GM18502 (cell line): ENCODE data around the gene BRIP1.
"Not testable (repeated sequence)": the region's sequence is repeated elsewhere in the genome, so short reads cannot be mapped to it uniquely, and the experiment has no call there.

ENCODE experiments used
- ATAC-seq: cut with Tn5 transposase; IDR thresholded peaks from one replicate; pipeline ENCODE4 v1.9.1; 2021; ENCODE audit warnings: mild to moderate bottlenecking; ENCODE audit not compliant: unreplicated experiment, poor library complexity

BRIP1 gene

GRCh38 chr17:61677150-61677811 lies 186.0 kb downstream of the BRIP1 start:
- ATAC-seq = not testable (repeated sequence)

GRCh38 chr17:61676522-61676921 lies 186.8 kb downstream of the BRIP1 start:
- ATAC-seq = not testable (repeated sequence)

GRCh38 chr17:61674609-61675008 lies 188.7 kb downstream of the BRIP1 start:
- not testable (repeated sequence) for ATAC-seq

- ATAC-seq = not testable (repeated sequence)
Observed at GRCh38 chr17:61673019-61673897, 190.1 kb downstream of the BRIP1 start.

GRCh38 chr17:61672140-61672539 lies 191.2 kb downstream of the BRIP1 start:
- no peak for ATAC-seq

- no peak for ATAC-seq
Observed at GRCh38 chr17:61670691-61671090, 192.6 kb downstream of the BRIP1 start.

GRCh38 chr17:61669522-61669921 lies 193.8 kb downstream of the BRIP1 start:
- ATAC-seq = no peak

- ATAC-seq = no peak
Observed at GRCh38 chr17:61668486-61668885, 194.8 kb downstream of the BRIP1 start.

GRCh38 chr17:61666406-61667088 lies 196.8 kb downstream of the BRIP1 start:
- ATAC-seq = not testable (repeated sequence)

GRCh38 chr17:61663310-61663709 lies 200.0 kb downstream of the BRIP1 start:
- ATAC-seq = no peak

- ATAC-seq = no peak
Observed at GRCh38 chr17:61662741-61663140, 200.6 kb downstream of the BRIP1 start.

- ATAC-seq = no peak
Observed at GRCh38 chr17:61662186-61662585, 201.1 kb downstream of the BRIP1 start.

GRCh38 chr17:61660746-61661485 lies 202.4 kb downstream of the BRIP1 start:
- ATAC-seq = no peak

- ATAC-seq = no peak
Observed at GRCh38 chr17:61659437-61659836, 203.9 kb downstream of the BRIP1 start.

- ATAC-seq = no peak
Observed at GRCh38 chr17:61658183-61658582, 205.1 kb downstream of the BRIP1 start.

GRCh38 chr17:61657338-61657737 lies 206.0 kb downstream of the BRIP1 start:
- ATAC-seq = no peak

GRCh38 chr17:61656721-61657217 lies 206.6 kb downstream of the BRIP1 start:
- no peak for ATAC-seq

GRCh38 chr17:61650749-61651148 lies 212.6 kb downstream of the BRIP1 start:
- ATAC-seq = no peak

GRCh38 chr17:61648587-61648986 lies 214.7 kb downstream of the BRIP1 start:
- ATAC-seq = no peak

- no peak for ATAC-seq
Observed at GRCh38 chr17:61647047-61647446, 216.3 kb downstream of the BRIP1 start.
